Stimulated activated CD8-positive, alpha-beta memory T cell treated with anti-CD3 and anti-CD28 coated beads, Interleukin-15, amount 100 ng/mL, for 4 hours (primary cell): Measurements from ENCODE around the gene OR4K13.

Experiments
- DNase-seq, 2 donors: peaks; one replicate each; pipeline ENCODE4 v3.0.0-alpha.2; 2020; ENCODE audit warnings: low read depth in 2 of 2

OR4K13 gene, protein sequence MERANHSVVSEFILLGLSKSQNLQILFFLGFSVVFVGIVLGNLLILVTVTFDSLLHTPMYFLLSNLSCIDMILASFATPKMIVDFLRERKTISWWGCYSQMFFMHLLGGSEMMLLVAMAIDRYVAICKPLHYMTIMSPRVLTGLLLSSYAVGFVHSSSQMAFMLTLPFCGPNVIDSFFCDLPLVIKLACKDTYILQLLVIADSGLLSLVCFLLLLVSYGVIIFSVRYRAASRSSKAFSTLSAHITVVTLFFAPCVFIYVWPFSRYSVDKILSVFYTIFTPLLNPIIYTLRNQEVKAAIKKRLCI

DNA sequence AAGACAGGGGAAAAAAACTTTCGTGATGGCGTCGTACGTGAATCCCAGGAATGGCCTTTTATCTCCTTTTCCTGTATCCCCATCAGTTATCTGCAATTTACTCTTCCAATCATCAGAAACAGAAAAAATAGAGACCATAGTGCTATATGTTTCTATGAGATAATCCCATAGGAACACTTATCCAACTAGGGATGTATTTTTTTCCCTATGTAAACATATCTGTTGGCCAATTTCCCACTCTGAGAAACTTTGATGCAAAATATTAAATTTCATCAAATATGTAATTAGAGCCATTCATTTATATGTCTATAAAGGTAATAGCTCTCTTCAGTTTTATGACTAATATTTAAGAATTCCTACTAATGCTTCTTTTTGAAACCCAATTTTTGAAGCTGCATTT, at the start of gene OR4K13:
Gene OR4K13, minus strand, starts transcription at position 101 of the 400 bp plus-strand sequence. CDS start 1,280 bp downstream, outside the sequence.
- DNase-seq, result no peak

DNA sequence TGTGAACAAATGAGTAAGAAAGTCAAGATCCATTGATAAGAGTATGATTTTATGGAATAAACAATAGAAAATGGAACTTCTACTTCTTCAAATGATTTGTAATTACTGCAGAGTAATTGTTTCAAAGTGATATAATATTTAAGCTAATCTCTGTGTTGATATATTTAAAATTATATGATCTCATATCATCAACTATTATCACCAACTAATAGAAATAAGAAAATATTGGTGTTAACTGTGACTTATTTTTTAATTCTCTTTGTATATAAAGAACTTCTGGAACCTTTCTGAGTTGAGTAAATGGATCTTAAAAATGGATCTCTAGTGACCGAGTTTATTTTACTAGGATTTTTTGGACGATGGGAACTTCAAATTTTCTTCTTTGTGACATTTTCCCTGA, 23.9 kb upstream of the OR4K13 start, which contains the start of gene OR4L1:
Gene OR4L1, plus strand, starts transcription at position 301 of the 400 bp plus-strand sequence. Its CDS starts 0 bp downstream, at position 301.
- no peak for DNase-seq

DNA sequence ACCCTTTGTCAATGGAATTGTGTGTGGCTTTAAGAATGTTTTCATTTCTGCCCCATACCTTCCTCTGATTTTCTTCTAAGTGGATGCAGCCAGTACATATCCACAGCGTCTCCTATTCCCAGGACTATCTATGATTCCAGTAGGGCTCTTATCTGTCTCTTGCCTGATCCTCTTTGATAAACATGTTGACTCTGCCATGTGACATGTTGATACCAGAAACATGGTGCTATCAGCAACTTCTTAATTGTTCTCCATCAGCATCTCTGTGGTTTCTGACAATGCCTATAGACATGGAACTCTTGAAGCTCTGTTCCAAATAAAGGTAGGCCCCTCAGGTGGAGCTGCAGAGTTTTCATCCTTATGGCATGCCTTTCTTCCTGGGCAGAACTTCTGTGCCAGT, 12.4 kb upstream of the OR4K13 start:
- DNase-seq, result no peak

DNA sequence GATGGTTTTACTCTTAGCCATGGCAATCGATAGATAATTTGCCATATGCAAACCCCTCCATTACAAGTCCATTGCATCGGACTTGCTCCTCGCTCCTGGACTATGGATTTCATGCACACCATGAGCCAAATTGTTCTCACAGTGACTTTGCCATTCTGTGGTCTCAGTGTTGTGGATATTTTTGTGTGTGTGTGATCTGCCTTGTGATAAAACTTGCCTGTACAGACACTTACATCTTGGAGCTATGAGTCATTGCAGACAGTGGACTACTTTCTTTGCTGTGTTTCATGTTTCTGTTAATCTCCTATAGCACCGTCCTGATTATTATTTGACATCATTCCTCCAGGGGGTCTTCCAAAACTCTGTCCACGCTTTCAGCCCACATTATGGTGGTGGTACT, 8.4 kb upstream of the OR4K13 start:
- no peak for DNase-seq

DNA sequence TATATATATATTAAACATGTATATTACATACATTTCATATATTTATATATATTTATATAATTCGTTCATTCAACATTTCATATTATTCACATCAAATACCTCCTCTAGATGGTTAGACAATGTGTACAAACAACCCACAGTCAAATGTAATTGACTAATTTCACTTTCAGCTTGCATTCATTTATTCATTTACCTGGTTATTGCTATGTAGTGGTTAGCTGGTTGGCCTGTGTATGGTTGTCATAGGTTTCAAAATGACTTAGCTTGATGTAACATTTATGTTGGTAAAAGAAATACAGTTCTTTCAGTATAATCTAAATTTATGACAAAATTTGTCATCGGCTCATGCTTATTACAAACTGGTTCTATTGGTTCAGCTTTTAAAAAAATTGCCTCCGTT, 389 bp downstream of the OR4K13 start:
- no peak for DNase-seq

DNA sequence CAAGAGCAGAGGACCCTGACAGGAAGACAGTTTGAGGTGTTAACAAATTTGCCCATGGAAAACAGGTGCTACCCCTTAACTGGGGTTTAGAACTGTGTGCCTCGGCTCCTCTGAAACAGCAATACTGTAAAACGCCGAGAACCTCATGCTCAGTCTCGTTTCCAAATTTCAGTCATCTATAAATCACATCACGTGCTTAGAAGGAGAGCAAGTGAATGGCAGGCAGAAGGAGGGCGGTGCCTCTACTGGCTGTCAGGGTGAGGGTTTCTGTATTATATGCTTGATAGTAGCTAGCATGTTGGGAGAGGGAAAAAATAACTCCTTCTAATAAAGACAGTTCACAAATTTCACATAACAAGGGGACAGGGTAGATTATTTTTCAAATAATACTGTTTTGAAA, 4.8 kb downstream of the OR4K13 start:
- no peak for DNase-seq

DNA sequence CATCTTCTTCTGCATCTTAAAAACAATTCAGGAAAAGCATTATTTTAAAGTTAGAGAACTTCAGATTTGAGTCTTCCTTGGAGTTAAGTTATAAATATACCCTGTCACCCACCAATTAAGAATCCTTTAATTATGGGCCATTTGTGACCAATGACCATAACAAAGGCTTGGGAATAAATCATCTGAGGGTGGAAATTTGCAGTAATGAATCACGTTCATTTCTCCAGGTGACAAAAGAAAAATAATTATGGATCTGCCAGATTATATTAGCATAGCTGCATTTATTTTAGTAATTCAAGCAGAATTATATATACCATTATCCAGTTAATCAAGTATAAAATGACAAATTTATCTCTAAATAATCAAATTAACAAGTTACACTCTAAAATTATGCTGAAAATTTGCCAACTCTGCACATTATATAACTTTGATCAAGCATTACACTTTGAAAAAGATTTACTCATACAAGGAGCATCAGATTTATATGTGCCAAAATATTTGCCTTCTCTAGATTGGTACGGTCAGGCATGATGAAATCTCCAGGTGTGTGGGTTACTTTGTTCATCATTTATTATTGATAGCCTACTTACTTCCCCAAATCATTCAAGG, 16.5 kb downstream of the OR4K13 start, which contains the start of gene OR4K14:
Gene OR4K14, minus strand, starts transcription at position 51 of the 609 bp plus-strand sequence. CDS start 4,114 bp downstream, outside the sequence.
- DNase-seq, result no peak

DNA sequence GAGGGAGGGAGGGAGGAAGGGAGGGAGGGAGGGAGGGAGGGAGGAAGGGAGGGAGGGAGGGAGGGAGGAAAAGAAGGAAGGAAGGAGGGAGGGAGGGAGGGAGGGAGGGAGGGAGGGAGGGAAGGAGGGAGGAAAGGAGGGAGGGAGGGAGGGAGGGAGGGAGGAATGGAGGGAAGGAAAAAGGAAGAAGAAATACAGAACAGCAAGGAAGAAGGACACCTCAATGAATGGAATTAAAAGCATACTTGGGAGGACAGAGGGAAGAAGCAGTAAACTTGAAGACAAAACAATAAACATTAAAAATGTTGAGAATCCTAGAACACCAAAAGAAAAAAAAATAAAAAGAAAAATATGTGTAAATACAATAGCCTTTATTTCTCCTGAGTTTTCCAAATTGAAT, 27.7 kb downstream of the OR4K13 start:
- no peak for DNase-seq

DNA sequence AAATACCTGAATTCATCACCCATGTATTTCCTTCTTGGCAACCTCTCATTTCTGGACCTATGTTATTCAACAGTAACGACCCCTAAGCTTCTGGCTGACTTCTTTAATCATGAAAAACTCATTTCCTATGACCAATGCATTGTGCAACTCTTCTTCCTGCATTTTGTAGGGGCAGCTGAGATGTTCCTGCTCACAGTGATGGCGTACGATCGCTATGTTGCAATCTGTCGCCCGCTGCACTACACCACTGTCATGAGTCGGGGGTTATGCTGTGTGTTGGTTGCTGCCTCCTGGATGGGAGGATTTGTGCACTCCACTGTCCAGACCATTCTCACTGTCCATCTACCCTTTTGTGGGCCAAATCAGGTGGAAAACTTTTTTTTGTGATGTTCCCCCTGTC, 33.5 kb downstream of the OR4K13 start:
- DNase-seq, result no peak

DNA sequence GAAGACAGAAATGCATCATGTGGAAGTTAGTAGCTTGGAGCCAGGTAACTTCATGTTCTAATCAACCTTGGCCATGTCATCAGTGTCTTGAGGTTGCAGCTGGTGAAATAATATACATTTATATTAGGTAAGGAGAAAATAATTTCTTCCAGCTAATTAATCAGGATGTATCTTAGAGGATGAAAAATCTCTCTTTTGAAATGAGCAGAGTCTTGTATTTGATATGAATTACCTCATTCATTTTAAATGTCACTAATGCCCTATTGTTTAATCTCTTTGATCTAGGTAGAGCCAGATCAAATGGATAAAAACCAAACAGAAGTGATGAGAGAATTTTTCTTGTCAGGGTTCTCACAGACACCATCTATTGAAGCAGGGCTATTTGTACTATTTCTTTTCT, 34.0 kb downstream of the OR4K13 start, which contains the start of gene OR4Q2:
Gene OR4Q2, plus strand, starts transcription at position 301 of the 400 bp plus-strand sequence.
- DNase-seq, result no peak

DNA sequence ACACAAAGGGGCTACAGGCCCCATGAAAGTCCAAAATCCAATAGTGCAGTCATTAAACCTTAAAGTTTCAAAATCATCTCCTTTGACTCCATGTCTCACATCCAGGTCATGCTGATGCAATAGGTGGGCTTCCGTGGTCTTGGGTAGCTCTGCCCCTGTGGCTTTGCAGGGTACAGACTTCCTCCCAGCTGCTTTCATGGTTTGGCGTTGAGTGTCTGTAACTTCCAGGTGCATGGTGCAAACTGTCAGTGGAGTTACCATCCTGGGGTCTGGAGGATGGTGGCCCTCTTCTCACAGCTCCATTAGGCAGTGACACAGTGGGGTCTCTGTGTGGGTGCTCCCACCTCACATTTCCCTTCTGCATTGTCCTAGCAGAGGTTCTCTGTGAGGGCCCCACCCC, 42.4 kb downstream of the OR4K13 start:
- DNase-seq, result no peak
